ENCODE results near the gene TBXT.
"Not testable (repeated sequence)": the region's sequence is repeated elsewhere in the genome, so short reads cannot be mapped to it uniquely, and the experiment has no call there.

Gene TBXT
- long read RNA-seq, donor 1 = 0 reads
- long read RNA-seq, donor 2 = 0 reads
- long read RNA-seq, donor 3 = 0 reads
- long read RNA-seq, donor 4 = 0 reads
- long read RNA-seq, donor 5 = 0 reads
- long read RNA-seq, donor 6 = 0 reads
- long read RNA-seq, donor 7 = 0 reads
- long read RNA-seq, donor 8 = 0 reads

- no peak for DNase-seq
Measured at GRCh38 chr6:166167801-166168615, at the start of gene TBXT. TSS of gene TBXT (minus strand) at chr6:166167851. CDS start at chr6:166167591, 260 bp downstream.

GRCh38 chr6:166207284-166207561 is 39.6 kb upstream of the TBXT start:
- DNase-seq = no peak

- no peak for DNase-seq
Measured at GRCh38 chr6:166206510-166207283, 39.0 kb upstream of the TBXT start.

GRCh38 chr6:166206066-166206465 is 38.4 kb upstream of the TBXT start:
- DNase-seq = no peak

GRCh38 chr6:166204852-166205650 is 37.4 kb upstream of the TBXT start:
- DNase-seq = no peak

- no peak for DNase-seq
Measured at GRCh38 chr6:166203641-166204222, 36.1 kb upstream of the TBXT start.

- no peak for DNase-seq
Measured at GRCh38 chr6:166203003-166203640, 35.5 kb upstream of the TBXT start.

- DNase-seq = no peak
Measured at GRCh38 chr6:166202321-166202733, 34.7 kb upstream of the TBXT start.

- DNase-seq = no peak
Measured at GRCh38 chr6:166201878-166202277, 34.2 kb upstream of the TBXT start.

- no peak for DNase-seq
Measured at GRCh38 chr6:166197361-166197760, 29.7 kb upstream of the TBXT start.

- DNase-seq = no peak
Measured at GRCh38 chr6:166195860-166196238, 28.2 kb upstream of the TBXT start.

- no peak for DNase-seq
Measured at GRCh38 chr6:166194914-166195859, 27.5 kb upstream of the TBXT start.

GRCh38 chr6:166192557-166192956 is 24.9 kb upstream of the TBXT start:
- no peak for DNase-seq

- DNase-seq = no peak
Measured at GRCh38 chr6:166192136-166192535, 24.5 kb upstream of the TBXT start.

GRCh38 chr6:166179704-166180103 is 12.1 kb upstream of the TBXT start:
- DNase-seq = no peak

- no peak for DNase-seq
Measured at GRCh38 chr6:166176106-166176505, 8.5 kb upstream of the TBXT start.

- DNase-seq = not testable (repeated sequence)
Measured at GRCh38 chr6:166175093-166175492, 7.4 kb upstream of the TBXT start.

- DNase-seq = no peak
Measured at GRCh38 chr6:166174031-166174430, 6.4 kb upstream of the TBXT start.

- peak; percentile 25 for DNase-seq
Measured at GRCh38 chr6:166173281-166173951, 5.8 kb upstream of the TBXT start.

GRCh38 chr6:166172546-166172945 is 4.9 kb upstream of the TBXT start:
- no peak for DNase-seq

All from right kidney (tissue), 9 donors.